ENCODE measurements around the gene LRGUK.

GRCh38 chr7:134200970-134201369 is 73.8 kb downstream of the LRGUK start:
- TF ChIP-seq EZH2phosphoT487 (IDR thresholded peaks at IDR 0.05; ENCODE audit: low read length), result no peak
- no peak for TF ChIP-seq CTCF (IDR thresholded peaks at IDR 0.05; ENCODE audit: low read length)
